ENCODE results near the gene CRABP1.

DNA sequence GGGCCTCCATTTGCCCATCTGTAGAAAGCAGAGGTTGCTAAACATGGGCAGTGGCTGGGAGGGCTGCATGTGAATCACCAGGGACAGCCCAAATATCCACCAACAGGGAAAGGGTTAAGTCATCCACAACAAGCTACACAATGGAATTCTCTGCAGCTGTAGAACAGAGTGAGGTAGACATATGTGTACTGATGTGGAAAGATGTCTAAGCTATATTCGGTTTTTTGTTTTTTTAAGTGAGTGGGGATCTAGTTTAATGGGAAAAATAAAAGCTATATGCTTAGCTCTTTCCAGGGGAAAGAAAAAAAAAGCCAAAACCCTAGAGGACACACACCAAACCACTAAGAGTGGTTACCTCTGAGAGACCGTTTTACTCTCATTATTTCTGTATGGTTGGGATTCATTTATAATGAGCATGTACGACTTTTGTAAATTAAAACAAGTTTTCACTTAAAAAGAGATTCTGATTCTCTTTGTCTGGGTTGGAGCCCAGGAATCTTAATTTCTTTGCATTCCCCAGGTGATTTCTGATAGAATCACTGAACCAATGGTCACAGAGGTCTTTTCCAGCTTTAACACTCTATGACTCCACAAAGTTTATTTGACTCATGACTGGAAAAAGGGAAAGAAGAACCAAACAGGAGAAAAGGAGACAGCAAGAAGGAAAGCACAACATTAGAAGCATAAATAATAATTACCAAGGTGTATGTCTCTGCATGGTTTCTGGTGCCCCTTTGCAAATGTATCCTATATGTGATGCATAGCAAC, 19.1 kb downstream of the CRABP1 start:
- no peak for TF ChIP-seq MXI1 (conservative IDR thresholded peaks at IDR 0.05; ENCODE audit: poor library complexity, severe bottlenecking)
- TF ChIP-seq SMC3 (conservative IDR thresholded peaks at IDR 0.05; ENCODE audit: poor library complexity) = no peak
- TF ChIP-seq, protein P1, sequence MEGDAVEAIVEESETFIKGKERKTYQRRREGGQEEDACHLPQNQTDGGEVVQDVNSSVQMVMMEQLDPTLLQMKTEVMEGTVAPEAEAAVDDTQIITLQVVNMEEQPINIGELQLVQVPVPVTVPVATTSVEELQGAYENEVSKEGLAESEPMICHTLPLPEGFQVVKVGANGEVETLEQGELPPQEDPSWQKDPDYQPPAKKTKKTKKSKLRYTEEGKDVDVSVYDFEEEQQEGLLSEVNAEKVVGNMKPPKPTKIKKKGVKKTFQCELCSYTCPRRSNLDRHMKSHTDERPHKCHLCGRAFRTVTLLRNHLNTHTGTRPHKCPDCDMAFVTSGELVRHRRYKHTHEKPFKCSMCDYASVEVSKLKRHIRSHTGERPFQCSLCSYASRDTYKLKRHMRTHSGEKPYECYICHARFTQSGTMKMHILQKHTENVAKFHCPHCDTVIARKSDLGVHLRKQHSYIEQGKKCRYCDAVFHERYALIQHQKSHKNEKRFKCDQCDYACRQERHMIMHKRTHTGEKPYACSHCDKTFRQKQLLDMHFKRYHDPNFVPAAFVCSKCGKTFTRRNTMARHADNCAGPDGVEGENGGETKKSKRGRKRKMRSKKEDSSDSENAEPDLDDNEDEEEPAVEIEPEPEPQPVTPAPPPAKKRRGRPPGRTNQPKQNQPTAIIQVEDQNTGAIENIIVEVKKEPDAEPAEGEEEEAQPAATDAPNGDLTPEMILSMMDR (IDR thresholded peaks at IDR 0.05; ENCODE audit: poor library complexity, severe bottlenecking) = no peak
- no peak for TF ChIP-seq EP300 (conservative IDR thresholded peaks at IDR 0.05; ENCODE audit: poor library complexity, severe bottlenecking)
- TF ChIP-seq, protein P2, sequence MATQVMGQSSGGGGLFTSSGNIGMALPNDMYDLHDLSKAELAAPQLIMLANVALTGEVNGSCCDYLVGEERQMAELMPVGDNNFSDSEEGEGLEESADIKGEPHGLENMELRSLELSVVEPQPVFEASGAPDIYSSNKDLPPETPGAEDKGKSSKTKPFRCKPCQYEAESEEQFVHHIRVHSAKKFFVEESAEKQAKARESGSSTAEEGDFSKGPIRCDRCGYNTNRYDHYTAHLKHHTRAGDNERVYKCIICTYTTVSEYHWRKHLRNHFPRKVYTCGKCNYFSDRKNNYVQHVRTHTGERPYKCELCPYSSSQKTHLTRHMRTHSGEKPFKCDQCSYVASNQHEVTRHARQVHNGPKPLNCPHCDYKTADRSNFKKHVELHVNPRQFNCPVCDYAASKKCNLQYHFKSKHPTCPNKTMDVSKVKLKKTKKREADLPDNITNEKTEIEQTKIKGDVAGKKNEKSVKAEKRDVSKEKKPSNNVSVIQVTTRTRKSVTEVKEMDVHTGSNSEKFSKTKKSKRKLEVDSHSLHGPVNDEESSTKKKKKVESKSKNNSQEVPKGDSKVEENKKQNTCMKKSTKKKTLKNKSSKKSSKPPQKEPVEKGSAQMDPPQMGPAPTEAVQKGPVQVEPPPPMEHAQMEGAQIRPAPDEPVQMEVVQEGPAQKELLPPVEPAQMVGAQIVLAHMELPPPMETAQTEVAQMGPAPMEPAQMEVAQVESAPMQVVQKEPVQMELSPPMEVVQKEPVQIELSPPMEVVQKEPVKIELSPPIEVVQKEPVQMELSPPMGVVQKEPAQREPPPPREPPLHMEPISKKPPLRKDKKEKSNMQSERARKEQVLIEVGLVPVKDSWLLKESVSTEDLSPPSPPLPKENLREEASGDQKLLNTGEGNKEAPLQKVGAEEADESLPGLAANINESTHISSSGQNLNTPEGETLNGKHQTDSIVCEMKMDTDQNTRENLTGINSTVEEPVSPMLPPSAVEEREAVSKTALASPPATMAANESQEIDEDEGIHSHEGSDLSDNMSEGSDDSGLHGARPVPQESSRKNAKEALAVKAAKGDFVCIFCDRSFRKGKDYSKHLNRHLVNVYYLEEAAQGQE (IDR thresholded peaks at IDR 0.05; ENCODE audit: borderline replicate concordance) = no peak

All from neural cell (in vitro differentiated cells).